DND-41 (cell line): ENCODE measurements around the gene PRSS12.

ENCODE experiments used
- CTCF ChIP-seq: IDR thresholded peaks from 2 replicates; pipeline ENCODE4 v1.5.1; 2012; ENCODE audit warnings: borderline replicate concordance, low read length, moderate library complexity, mild to moderate bottlenecking; ENCODE audit not compliant: poor library complexity, severe bottlenecking; ENCODE audit errors: extremely low read depth
- EZH2 ChIP-seq: IDR thresholded peaks from 3 replicates; pipeline ENCODE4 v1.6.1; 2012; ENCODE audit warnings: borderline replicate concordance, low read depth, mild to moderate bottlenecking, moderate library complexity, low read length, inconsistent platforms; ENCODE audit not compliant: severe bottlenecking

- no peak for TF ChIP-seq CTCF
- no peak for TF ChIP-seq EZH2
These were observed 81.0 kb downstream of the PRSS12 start for GRCh38 chr4:118271788-118272187.
